ENCODE measurements around the gene ARHGEF37. TPM values are rescaled to one million over a fixed set of nuclear protein-coding genes. Genes with fewer than 3 reads are reported as not detected.

Gene ARHGEF37
- total and polyA plus RNA-seq, 4 donors, result 0.71 to 6.1 (median 2.7) TPM

GRCh38 chr5:149578896-149579295 lies 2.4 kb upstream of the ARHGEF37 start:
- Histone ChIP-seq H3K4me3 (ENCODE audit: low read depth in 1 of 3, low read length in 3 of 3) (no peak overlapping the region), H3K27me3 (ENCODE audit: control insufficient read depth in 4 of 4, insufficient read depth in 4 of 4, low read length in 3 of 4) (no peaks in the 10 kb centered on the region), H3K9me3 (ENCODE audit: control insufficient read depth in 4 of 4, low read length in 3 of 4) (no peaks in the 10 kb centered on the region), H3K4me1 (ENCODE audit: control insufficient read depth in 4 of 4, insufficient read depth in 4 of 4, low read length in 3 of 4) (peaks cover 0 to 26% (median 14%) of the 10 kb centered on the region in 4 donors), H3K36me3 (ENCODE audit: control insufficient read depth in 4 of 4, insufficient read depth in 3 of 4, low read depth in 1 of 4, low read length in 3 of 4) (no peaks in the 10 kb centered on the region), H3K9ac (ENCODE audit: low read depth in 1 of 2, low read length in 2 of 2) (no peak overlapping the region), H3K27ac (ENCODE audit: low read depth in 1 of 2, low read length in 2 of 2) (no peak overlapping the region)
- 83% methylated on average over 5 of the region's 5 CpGs for WGBS
- no peak for DNase-seq (ENCODE audit: low spot score)
- no peak for TF ChIP-seq RAD21 (IDR thresholded peaks at IDR 0.05)
- no peak for TF ChIP-seq GABPA (IDR thresholded peaks at IDR 0.05 in 1 of 2, conservative IDR thresholded peaks at IDR 0.05 in 1 of 2)
- TF ChIP-seq YY1 (IDR thresholded peaks at IDR 0.05), result no peak
- no peak for TF ChIP-seq CTCF (IDR thresholded peaks at IDR 0.05; ENCODE audit: low read depth, low read length, missing input control)
- no peak for TF ChIP-seq HNF4A (conservative IDR thresholded peaks at IDR 0.05)
- no peak for TF ChIP-seq JUND (IDR thresholded peaks at IDR 0.05)
- TF ChIP-seq, protein P1, sequence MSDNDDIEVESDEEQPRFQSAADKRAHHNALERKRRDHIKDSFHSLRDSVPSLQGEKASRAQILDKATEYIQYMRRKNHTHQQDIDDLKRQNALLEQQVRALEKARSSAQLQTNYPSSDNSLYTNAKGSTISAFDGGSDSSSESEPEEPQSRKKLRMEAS (IDR thresholded peaks at IDR 0.05), result no peak
- no peak for TF ChIP-seq RXRA (IDR thresholded peaks at IDR 0.05)
- TF ChIP-seq FOXA2 (IDR thresholded peaks at IDR 0.05), result no peak
- no peak for TF ChIP-seq EGR1 (IDR thresholded peaks at IDR 0.05; ENCODE audit: low read depth in 2 of 2)
- TF ChIP-seq REST (IDR thresholded peaks at IDR 0.05), result no peak
- no peak for TF ChIP-seq TAF1 (conservative IDR thresholded peaks at IDR 0.05)
- no peak for TF ChIP-seq HNF4G (IDR thresholded peaks at IDR 0.05)
- TF ChIP-seq, protein P2, sequence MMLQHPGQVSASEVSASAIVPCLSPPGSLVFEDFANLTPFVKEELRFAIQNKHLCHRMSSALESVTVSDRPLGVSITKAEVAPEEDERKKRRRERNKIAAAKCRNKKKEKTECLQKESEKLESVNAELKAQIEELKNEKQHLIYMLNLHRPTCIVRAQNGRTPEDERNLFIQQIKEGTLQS (IDR thresholded peaks at IDR 0.05), result no peak
- no peak for TF ChIP-seq SP1 (IDR thresholded peaks at IDR 0.05)
- TF ChIP-seq NR2F2 (IDR thresholded peaks at IDR 0.05), result no peak
- TF ChIP-seq, protein P3, sequence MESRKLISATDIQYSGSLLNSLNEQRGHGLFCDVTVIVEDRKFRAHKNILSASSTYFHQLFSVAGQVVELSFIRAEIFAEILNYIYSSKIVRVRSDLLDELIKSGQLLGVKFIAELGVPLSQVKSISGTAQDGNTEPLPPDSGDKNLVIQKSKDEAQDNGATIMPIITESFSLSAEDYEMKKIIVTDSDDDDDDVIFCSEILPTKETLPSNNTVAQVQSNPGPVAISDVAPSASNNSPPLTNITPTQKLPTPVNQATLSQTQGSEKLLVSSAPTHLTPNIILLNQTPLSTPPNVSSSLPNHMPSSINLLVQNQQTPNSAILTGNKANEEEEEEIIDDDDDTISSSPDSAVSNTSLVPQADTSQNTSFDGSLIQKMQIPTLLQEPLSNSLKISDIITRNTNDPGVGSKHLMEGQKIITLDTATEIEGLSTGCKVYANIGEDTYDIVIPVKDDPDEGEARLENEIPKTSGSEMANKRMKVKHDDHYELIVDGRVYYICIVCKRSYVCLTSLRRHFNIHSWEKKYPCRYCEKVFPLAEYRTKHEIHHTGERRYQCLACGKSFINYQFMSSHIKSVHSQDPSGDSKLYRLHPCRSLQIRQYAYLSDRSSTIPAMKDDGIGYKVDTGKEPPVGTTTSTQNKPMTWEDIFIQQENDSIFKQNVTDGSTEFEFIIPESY (IDR thresholded peaks at IDR 0.05), result no peak

Measured in liver (tissue), 9 donors.